Spleen (tissue), 11 donors: ENCODE results near the gene TP73. TPM values are rescaled to one million over a fixed set of nuclear protein-coding genes. Genes with fewer than 3 reads are reported as not detected.

Experiments
- DNase-seq: peaks from one replicate; pipeline ENCODE4 v3.0.0-alpha.2; 2020
- H3K27ac ChIP-seq, 8 donors: fragments of 200-600 bp; sonication (generic) in 7 of 8; 1 replicate in 4 of 8; 2 replicates in 4 of 8; pipeline versions ENCODE4 v1.5.0 to v1.8.0; 2016 to 2021; ENCODE audit warnings: inconsistent platforms in 4 of 8, mild to moderate bottlenecking in 4 of 8, moderate library complexity in 1 of 8
- H3K27me3 ChIP-seq, 7 donors: fragments of 200-600 bp; sonication (generic) in 6 of 7; replicated peaks in 1 of 7; 1 replicate in 4 of 7; 2 replicates in 3 of 7; pipeline versions ENCODE4 v1.5.0 to v1.8.0; 2016 to 2021; ENCODE audit warnings: inconsistent platforms in 3 of 7, mild to moderate bottlenecking in 1 of 7
- H3K36me3 ChIP-seq, 6 donors: fragments of 200-600 bp; sonication (generic) in 5 of 6; 1 replicate in 4 of 6; 2 replicates in 2 of 6; pipeline versions ENCODE4 v1.5.0 to v1.8.0; 2016 to 2021; ENCODE audit warnings: inconsistent platforms in 2 of 6
- H3K4me1 ChIP-seq, 6 donors: fragments of 200-600 bp; sonication (generic) in 5 of 6; 1 replicate in 3 of 6; 2 replicates in 3 of 6; pipeline versions ENCODE4 v1.5.0 to v1.8.0; 2016 to 2021; ENCODE audit warnings: inconsistent platforms in 3 of 6
- H3K4me3 ChIP-seq, 8 donors: fragments of 200-600 bp; sonication (generic) in 7 of 8; 1 replicate in 4 of 8; 2 replicates in 4 of 8; pipeline versions ENCODE4 v1.5.0 to v1.8.0; 2016 to 2021; ENCODE audit warnings: inconsistent platforms in 4 of 8, mild to moderate bottlenecking in 4 of 8, moderate library complexity in 2 of 8
- H3K9me3 ChIP-seq, 8 donors: fragments of 200-600 bp; sonication (generic) in 7 of 8; 1 replicate in 4 of 8; 2 replicates in 4 of 8; pipeline versions ENCODE4 v1.5.0 to v1.8.0; 2016 to 2021; ENCODE audit warnings: inconsistent platforms in 4 of 8
- POLR2A ChIP-seq, 3 donors: fragments of 450-650 bp; IDR thresholded peaks; one replicate each; pipeline ENCODE4 v1.5.1; 2017; ENCODE audit warnings: antibody characterized with exemption in 3 of 3, mild to moderate bottlenecking in 1 of 3
- POLR2AphosphoS5 ChIP-seq, 3 donors: sonication (generic); formaldehyde crosslinking; IDR thresholded peaks; one replicate each; pipeline ENCODE4 v1.5.1; 2017; ENCODE audit warnings: antibody characterized with exemption in 3 of 3
- WGBS, 5 donors: extraction: QIAGEN DNeasy Blood & Tissue Kit in 3 of 5; methylation state at CpG; one replicate each; pipeline versions ENCODE4 v1.1.5 to v1.1.7; 2013 to 2018; 5-methylcytosine and 5-hydroxymethylcytosine counted together
- intact Hi-C: fragments of 100-400 bp; cut with DNase I; formaldehyde crosslinking; loops from one replicate; pipeline ENCODE4 v1.15.0; 2023; ENCODE audit warnings: low total_unique reads
- polyA plus RNA-seq, 3 donors: library from polyadenylated mRNA; stranded (reverse); fragments of 200-250 nt; gene quantifications; one replicate each; pipeline ENCODE4 v1.2.1, GENCODE V29; 2013
- total RNA-seq, 7 donors: library from RNA; depleted of rRNA in 3 of 7; stranded (reverse); fragments of >200 nt in 3 of 7; fragmentation: NEBNext Ultra II Directional in 4 of 7; extraction: Animal tissue kit (Norgen Biotek cat#: 25700) in 4 of 7; gene quantifications; one replicate each; pipeline versions ENCODE4 v1.1.0 to v1.2.1, GENCODE V29; 2016 to 2021
- TF ChIP-seq, protein P1 (sequence below), 11 experiments: fragments of 200-600 bp in 7 of 11; fragments of 450-650 bp in 4 of 11; sonication (generic) in 4 of 11; IDR thresholded peaks in 8 of 11; conservative IDR thresholded peaks in 3 of 11; 1 replicate in 7 of 11; 2 replicates in 4 of 11; pipeline versions ENCODE4 v1.4.0 to v1.8.0; 2016 to 2021; ENCODE audit warnings: antibody characterized with exemption in 11 of 11, inconsistent platforms in 4 of 11, mild to moderate bottlenecking in 1 of 11
- donor health status: healthy with polysubstance abuse.
- donor health status: DM: no; HTN: no; CAD: no; lungs with moderate emphysema.
- donor health status: DM: no; HTN: no; CAD: no.
- donor health status: Bipolar disorder and iron deficiency.
- donor health status: healthy.
- donor health status: DM: no; HTN: no; CAD: no.
- donor health status: DM: yes; HTN: yes; CAD: no.

TP73 gene
- total and polyA plus RNA-seq, 10 donors: 0.11 to 4.3 (median 0.96) TPM

DNA sequence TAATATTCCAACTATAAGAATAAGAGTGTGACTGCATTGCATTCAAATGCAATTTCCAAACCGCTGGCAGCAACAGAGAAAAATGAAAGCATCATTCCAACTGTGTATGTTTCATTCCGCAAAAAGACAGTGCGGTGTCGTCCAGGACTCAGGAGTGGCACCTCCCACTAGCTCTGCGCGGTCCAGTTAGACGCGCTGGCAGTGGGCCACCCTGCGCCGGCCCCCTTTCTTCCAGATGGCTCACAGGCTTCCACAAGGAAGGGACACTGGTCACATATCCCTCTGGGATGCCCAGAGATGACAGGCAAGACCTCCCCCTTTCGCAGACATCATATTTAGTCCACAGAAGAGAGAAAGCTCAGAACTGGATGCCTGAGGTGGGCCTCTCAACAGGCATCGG lies 14.3 kb upstream of the TP73 start:
- 87 to 97% (median 94%) methylated on average over 11 to 12 of the region's 12 CpGs for WGBS, 5 donors
- DNase-seq: peak; percentile 41
- Histone ChIP-seq H3K27ac (no peak overlapping the region), H3K27me3 (no peaks in the 10 kb centered on the region), H3K4me3 (no peak overlapping the region), H3K36me3 (peaks cover 0 to 100% (median 78%) of the 10 kb centered on the region in 6 donors), H3K9me3 (no peaks in the 10 kb centered on the region), H3K4me1 (no peaks in the 10 kb centered on the region)
- TF ChIP-seq POLR2A (IDR thresholded peaks at IDR 0.05) (no peak), POLR2AphosphoS5 (IDR thresholded peaks at IDR 0.05) (peak in 1 of 3 donors; percentile 34)
- intact Hi-C loops: no loop called here

DNA sequence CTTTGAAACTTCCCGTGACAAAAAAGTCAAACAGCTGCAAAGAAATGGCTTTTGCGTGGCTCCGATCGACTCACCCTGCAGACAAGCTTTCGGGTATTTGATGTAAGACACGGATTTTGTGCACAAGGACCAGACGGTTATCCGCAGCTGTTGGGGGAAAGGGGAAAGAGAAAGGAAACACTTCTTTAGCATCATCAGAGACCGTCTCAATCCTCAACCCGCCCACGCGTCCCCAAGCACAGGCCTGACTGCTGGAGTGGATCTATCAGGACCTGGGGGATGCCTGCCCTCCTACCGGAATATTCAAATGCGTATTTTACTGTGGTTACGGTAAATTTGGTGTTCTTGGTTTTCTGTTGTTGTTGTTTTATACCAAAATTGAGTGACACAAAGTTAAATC lies 13.6 kb upstream of the TP73 start:
- Histone ChIP-seq H3K4me3 (no peak overlapping the region), H3K27me3 (no peaks in the 10 kb centered on the region), H3K27ac (no peak overlapping the region), H3K36me3 (peaks cover 0 to 99% (median 75%) of the 10 kb centered on the region in 6 donors), H3K4me1 (no peaks in the 10 kb centered on the region), H3K9me3 (no peaks in the 10 kb centered on the region)
- intact Hi-C loops: no loop called here
- DNase-seq: peak; percentile 20
- TF ChIP-seq, protein P1, sequence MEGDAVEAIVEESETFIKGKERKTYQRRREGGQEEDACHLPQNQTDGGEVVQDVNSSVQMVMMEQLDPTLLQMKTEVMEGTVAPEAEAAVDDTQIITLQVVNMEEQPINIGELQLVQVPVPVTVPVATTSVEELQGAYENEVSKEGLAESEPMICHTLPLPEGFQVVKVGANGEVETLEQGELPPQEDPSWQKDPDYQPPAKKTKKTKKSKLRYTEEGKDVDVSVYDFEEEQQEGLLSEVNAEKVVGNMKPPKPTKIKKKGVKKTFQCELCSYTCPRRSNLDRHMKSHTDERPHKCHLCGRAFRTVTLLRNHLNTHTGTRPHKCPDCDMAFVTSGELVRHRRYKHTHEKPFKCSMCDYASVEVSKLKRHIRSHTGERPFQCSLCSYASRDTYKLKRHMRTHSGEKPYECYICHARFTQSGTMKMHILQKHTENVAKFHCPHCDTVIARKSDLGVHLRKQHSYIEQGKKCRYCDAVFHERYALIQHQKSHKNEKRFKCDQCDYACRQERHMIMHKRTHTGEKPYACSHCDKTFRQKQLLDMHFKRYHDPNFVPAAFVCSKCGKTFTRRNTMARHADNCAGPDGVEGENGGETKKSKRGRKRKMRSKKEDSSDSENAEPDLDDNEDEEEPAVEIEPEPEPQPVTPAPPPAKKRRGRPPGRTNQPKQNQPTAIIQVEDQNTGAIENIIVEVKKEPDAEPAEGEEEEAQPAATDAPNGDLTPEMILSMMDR (IDR thresholded peaks at IDR 0.05 in 8 of 11, conservative IDR thresholded peaks at IDR 0.05 in 3 of 11): no peak
- TF ChIP-seq POLR2A (IDR thresholded peaks at IDR 0.05): no peak
- 90 to 94% (median 91%) methylated on average over 15 of the region's 15 CpGs for WGBS, 5 donors

DNA sequence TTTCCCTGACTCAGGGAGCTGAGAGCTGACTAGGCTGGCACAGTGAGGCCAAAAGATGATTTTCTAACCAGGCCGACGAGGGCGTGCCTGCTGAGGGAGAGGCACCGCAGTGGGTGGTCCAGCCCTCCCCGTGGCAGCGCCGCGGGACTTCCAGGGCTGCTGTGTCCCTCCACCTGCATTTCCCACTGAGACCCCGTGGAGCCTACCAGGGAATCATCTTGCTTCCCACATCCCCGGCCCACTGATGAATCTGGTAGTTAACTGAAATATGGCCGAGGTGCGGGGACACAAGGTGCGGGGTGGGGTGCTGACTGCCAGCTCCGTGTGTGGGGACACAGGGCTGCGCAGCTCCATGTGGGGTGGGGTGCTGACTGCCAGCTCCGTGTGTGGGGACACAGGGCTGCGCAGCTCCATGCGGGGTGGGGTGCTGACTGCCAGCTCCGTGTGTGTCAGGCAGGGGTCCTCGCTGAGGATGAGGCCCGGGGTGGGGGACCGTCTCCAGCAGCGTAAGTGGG lies 12.9 kb upstream of the TP73 start:
- Histone ChIP-seq H3K27ac (no peak overlapping the region), H3K9me3 (no peaks in the 10 kb centered on the region), H3K36me3 (peaks cover 0 to 94% (median 67%) of the 10 kb centered on the region in 6 donors), H3K4me1 (no peaks in the 10 kb centered on the region), H3K27me3 (no peaks in the 10 kb centered on the region), H3K4me3 (no peak overlapping the region)
- peak; percentile 56 for DNase-seq
- TF ChIP-seq, protein P1 (IDR thresholded peaks at IDR 0.05 in 8 of 11, conservative IDR thresholded peaks at IDR 0.05 in 3 of 11): no peak
- TF ChIP-seq POLR2A (IDR thresholded peaks at IDR 0.05) (no peak), POLR2AphosphoS5 (IDR thresholded peaks at IDR 0.05) (no peak)
- intact Hi-C loops: no loop called here
- WGBS, 5 donors: 95 to 97% (median 96%) methylated on average over 23 of the region's 23 CpGs

DNA sequence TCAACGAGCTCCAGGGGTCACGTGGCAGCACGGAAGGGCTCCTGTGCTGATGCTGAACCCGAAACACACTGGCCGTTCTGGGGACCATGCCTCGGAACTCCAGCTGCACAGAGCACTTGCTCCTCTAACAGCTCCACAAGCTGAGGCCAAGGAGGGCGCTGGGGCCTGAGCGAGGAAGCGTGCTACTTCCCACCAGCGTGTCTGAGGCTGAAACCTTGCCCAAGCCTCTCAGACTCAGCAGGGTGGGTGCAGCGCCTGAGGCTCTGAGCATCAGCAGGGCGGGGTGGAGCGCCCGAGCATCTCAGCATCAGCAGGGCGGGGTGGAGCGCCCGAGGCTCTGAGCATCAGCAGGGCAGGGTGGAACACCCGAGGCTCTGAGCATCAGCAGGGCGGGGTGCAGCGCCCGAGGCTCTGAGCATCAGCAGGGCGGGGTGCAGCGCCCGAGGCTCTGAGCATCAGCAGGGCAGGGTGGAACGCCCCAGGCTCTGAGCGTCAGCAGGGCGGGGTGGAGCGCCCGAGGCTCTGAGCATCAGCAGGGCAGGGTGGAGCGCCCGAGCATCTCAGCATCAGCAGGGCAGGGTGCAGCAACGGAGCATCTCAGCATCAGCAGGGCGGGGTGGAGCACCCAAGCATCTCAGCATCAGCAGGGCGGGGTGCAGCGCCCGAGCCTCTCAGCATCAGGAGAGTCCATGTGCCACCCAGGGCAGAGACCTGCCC lies 12.0 kb upstream of the TP73 start:
- Histone ChIP-seq H3K27me3 (no peaks in the 10 kb centered on the region), H3K27ac (no peak overlapping the region), H3K4me1 (no peaks in the 10 kb centered on the region), H3K9me3 (no peaks in the 10 kb centered on the region), H3K4me3 (no peak overlapping the region), H3K36me3 (peaks cover 0 to 94% (median 65%) of the 10 kb centered on the region in 6 donors)
- intact Hi-C loops: no loop called here
- 87 to 93% (median 91%) methylated on average over 28 to 36 of the region's 36 CpGs for WGBS, 5 donors
- peak; percentile 54 for DNase-seq
- no peak for TF ChIP-seq POLR2A (IDR thresholded peaks at IDR 0.05)
- no peak for TF ChIP-seq POLR2AphosphoS5 (IDR thresholded peaks at IDR 0.05)
- TF ChIP-seq, protein P1 (IDR thresholded peaks at IDR 0.05 in 8 of 11, conservative IDR thresholded peaks at IDR 0.05 in 3 of 11): no peak
